ENCODE measurements around the gene SLC30A1.

Gene SLC30A1

GRCh38 chr1:211607754-211608473 is 29.0 kb upstream of the SLC30A1 start:
- DNase-seq (ENCODE audit: low read depth in 2 of 2) = no peak

GRCh38 chr1:211606914-211607753 is 28.2 kb upstream of the SLC30A1 start:
- no peak for DNase-seq (ENCODE audit: low read depth in 2 of 2)

GRCh38 chr1:211606332-211606913 is 27.5 kb upstream of the SLC30A1 start:
- no peak for DNase-seq (ENCODE audit: low read depth in 2 of 2)

- no peak for DNase-seq (ENCODE audit: low read depth in 2 of 2)
Observed at GRCh38 chr1:211605603-211606331, 26.8 kb upstream of the SLC30A1 start.

- no peak for DNase-seq (ENCODE audit: low read depth in 2 of 2)
Observed at GRCh38 chr1:211605034-211605433, 26.1 kb upstream of the SLC30A1 start.

GRCh38 chr1:211604548-211604947 is 25.6 kb upstream of the SLC30A1 start:
- DNase-seq (ENCODE audit: low read depth in 2 of 2) = no peak

GRCh38 chr1:211603713-211604112 is 24.8 kb upstream of the SLC30A1 start:
- no peak for DNase-seq (ENCODE audit: low read depth in 2 of 2)

- no peak for DNase-seq (ENCODE audit: low read depth in 2 of 2)
Observed at GRCh38 chr1:211603191-211603701, 24.3 kb upstream of the SLC30A1 start.

GRCh38 chr1:211601982-211602670 is 23.2 kb upstream of the SLC30A1 start:
- no peak for DNase-seq (ENCODE audit: low read depth in 2 of 2)

- no peak for DNase-seq (ENCODE audit: low read depth in 2 of 2)
Observed at GRCh38 chr1:211601159-211601558, 22.2 kb upstream of the SLC30A1 start.

GRCh38 chr1:211599250-211599649 is 20.3 kb upstream of the SLC30A1 start:
- DNase-seq (ENCODE audit: low read depth in 2 of 2) = no peak

GRCh38 chr1:211598514-211598913 is 19.6 kb upstream of the SLC30A1 start:
- no peak for DNase-seq (ENCODE audit: low read depth in 2 of 2)

GRCh38 chr1:211596418-211597181 is 17.6 kb upstream of the SLC30A1 start:
- no peak for DNase-seq (ENCODE audit: low read depth in 2 of 2)

GRCh38 chr1:211595419-211595818 is 16.5 kb upstream of the SLC30A1 start:
- no peak for DNase-seq (ENCODE audit: low read depth in 2 of 2)

GRCh38 chr1:211591980-211592493 is 13.1 kb upstream of the SLC30A1 start:
- no peak for DNase-seq (ENCODE audit: low read depth in 2 of 2)

GRCh38 chr1:211589782-211590721 is 11.1 kb upstream of the SLC30A1 start:
- DNase-seq (ENCODE audit: low read depth in 2 of 2) = no peak

GRCh38 chr1:211588711-211589110 is 9.8 kb upstream of the SLC30A1 start:
- no peak for DNase-seq (ENCODE audit: low read depth in 2 of 2)

- no peak for DNase-seq (ENCODE audit: low read depth in 2 of 2)
Observed at GRCh38 chr1:211587123-211587522, 8.2 kb upstream of the SLC30A1 start.

GRCh38 chr1:211586538-211586937 is 7.6 kb upstream of the SLC30A1 start:
- DNase-seq (ENCODE audit: low read depth in 2 of 2) = no peak
